HEK293T (cell line): ENCODE results near the gene CADM2.
"Not testable (repeated sequence)": the region's sequence is repeated elsewhere in the genome, so short reads cannot be mapped to it uniquely, and the experiment has no call there.

Experiments
- BHLHE40 ChIP-seq: fragments of 450-650 bp; IDR thresholded peaks from 2 replicates; pipeline ENCODE4 v1.6.1; 2016; ENCODE audit warnings: mild to moderate bottlenecking, moderate library complexity, borderline replicate concordance
- ELF4 ChIP-seq: fragments of 450-650 bp; IDR thresholded peaks from 2 replicates; pipeline ENCODE4 v1.6.1; 2017; ENCODE audit warnings: antibody characterized with exemption
- FOXK2 ChIP-seq: fragments of 450-650 bp; IDR thresholded peaks from 2 replicates; pipeline ENCODE4 v1.6.1; 2016; ENCODE audit warnings: mild to moderate bottlenecking
- FOXM1 ChIP-seq: fragments of 450-650 bp; IDR thresholded peaks from 2 replicates; pipeline ENCODE4 v1.6.1; 2017; ENCODE audit warnings: mild to moderate bottlenecking, borderline replicate concordance
- HDGF ChIP-seq: fragments of 450-650 bp; IDR thresholded peaks from 2 replicates; pipeline ENCODE4 v1.6.1; 2017; ENCODE audit warnings: antibody characterized with exemption, borderline replicate concordance
- L3MBTL2 ChIP-seq: fragments of 450-650 bp; conservative IDR thresholded peaks from 2 replicates; pipeline ENCODE4 v1.6.1; 2016; ENCODE audit warnings: mild to moderate bottlenecking
- NFRKB ChIP-seq: fragments of 450-650 bp; IDR thresholded peaks from 2 replicates; pipeline ENCODE4 v1.6.1; 2016; ENCODE audit warnings: mild to moderate bottlenecking, moderate library complexity
- PKNOX1 ChIP-seq: fragments of 450-650 bp; IDR thresholded peaks from 2 replicates; pipeline ENCODE4 v1.6.1; 2016
- SP1 ChIP-seq: fragments of 450-650 bp; IDR thresholded peaks from 2 replicates; pipeline ENCODE4 v1.6.1; 2017

GRCh38 chr3:85132864-85133263 lies 174.1 kb downstream of the CADM2 start:
- TF ChIP-seq PKNOX1, NFRKB, HDGF, BHLHE40, FOXM1, ELF4, SP1, FOXK2, L3MBTL2: not testable (repeated sequence)
